ENCODE results near the gene DYNLT2. TPM values are rescaled to one million over a fixed set of nuclear protein-coding genes. Genes with fewer than 3 reads are reported as not detected.

DYNLT2 gene
- total and polyA plus RNA-seq, 2 of the 13 experiments (the other 11 are each of a cell fraction or from before 2014, with no cell fraction given), result 2.1 to 4.3 TPM

- TF ChIP-seq HINFP (CRISPR knock-in tag; IDR thresholded peaks at IDR 0.05; ENCODE audit: low read depth) (no peak), ZBTB3 (CRISPR knock-in tag; IDR thresholded peaks at IDR 0.05; ENCODE audit: borderline replicate concordance, low read depth) (no peak), ZNF749 (CRISPR knock-in tag; IDR thresholded peaks at IDR 0.05; ENCODE audit: borderline replicate concordance) (no peak), RORA (CRISPR knock-in tag; IDR thresholded peaks at IDR 0.05) (no peak), ZNF253 (CRISPR knock-in tag; IDR thresholded peaks at IDR 0.05; ENCODE audit: borderline replicate concordance) (no peak), ZNF503 (CRISPR knock-in tag; IDR thresholded peaks at IDR 0.05) (no peak; the same call in 1 of the 2 replicates), NAIF1 (CRISPR knock-in tag; IDR thresholded peaks at IDR 0.05; ENCODE audit: borderline replicate concordance) (peak; percentile 37; the same call in 1 of the 2 replicates), ARNT2 (CRISPR knock-in tag; IDR thresholded peaks at IDR 0.05; ENCODE audit: low read depth) (no peak), KLF11 (CRISPR knock-in tag; IDR thresholded peaks at IDR 0.05) (no peak), SRF (IDR thresholded peaks at IDR 0.05; ENCODE audit: low read depth, low read length) (no peak), REXO4 (CRISPR knock-in tag; IDR thresholded peaks at IDR 0.05; ENCODE audit: borderline replicate concordance) (no peak), RAD21 (CRISPR knock-in tag; IDR thresholded peaks at IDR 0.05) (no peak), ZBTB7A (CRISPR knock-in tag; IDR thresholded peaks at IDR 0.05) (no peak), POGZ (CRISPR knock-in tag; IDR thresholded peaks at IDR 0.05) (no peak; the same call in 1 of the 2 replicates), ZBTB39 (CRISPR knock-in tag; IDR thresholded peaks at IDR 0.05) (no peak), ZHX2 (IDR thresholded peaks at IDR 0.05; ENCODE audit: low read depth) (no peak), ZHX2 (CRISPR knock-in tag; IDR thresholded peaks at IDR 0.05; ENCODE audit: borderline replicate concordance) (no peak)
These were observed 28.8 kb downstream of the DYNLT2 start (continued) for GRCh38 chr6:169722362-169723199.

Measured in HepG2 (cell line).